K562 (cell line): ENCODE data around the gene PHC1. TPM values are rescaled to one million over a fixed set of nuclear protein-coding genes. Genes with fewer than 3 reads are reported as not detected.
A peak's percentile ranks its signal among the peaks of the same experiment; 100 is the strongest.

ENCODE experiments used
- ARID1B ChIP-seq: fragments of 450-650 bp; IDR thresholded peaks from 2 replicates; pipeline ENCODE4 v1.6.1; 2016; ENCODE audit warnings: antibody characterized with exemption, mild to moderate bottlenecking, inconsistent platforms
- BRD9 ChIP-seq: fragments of 450-650 bp; IDR thresholded peaks from 2 replicates; pipeline ENCODE4 v1.6.1; 2018; ENCODE audit warnings: low read depth; ENCODE audit not compliant: partially characterized antibody
- CBFA2T3 ChIP-seq: fragments of 450-650 bp; IDR thresholded peaks from 2 replicates; pipeline ENCODE4 v1.6.1; 2017
- CBX3 ChIP-seq, 2 experiments: IDR thresholded peaks; 1 replicate in 1 of 2; 2 replicates in 1 of 2; pipeline ENCODE4 v1.6.1; 2012; ENCODE audit warnings: inconsistent platforms in 2 of 2, low read length in 2 of 2, borderline replicate concordance in 1 of 2, control low read depth in 1 of 2
- CREB3 ChIP-seq: fragments of 450-650 bp; conservative IDR thresholded peaks from 2 replicates; pipeline ENCODE4 v1.6.1; 2016; ENCODE audit warnings: missing genetic modification characterization, low read depth, mild to moderate bottlenecking, missing compliant biosample characterization, moderate library complexity
- DPF2 ChIP-seq: fragments of 450-650 bp; IDR thresholded peaks from 2 replicates; pipeline ENCODE4 v1.6.1; 2016
- E2F1 ChIP-seq: sonication (generic); formaldehyde crosslinking; IDR thresholded peaks from 2 replicates; pipeline ENCODE4 v1.8.1; 2023; ENCODE audit warnings: mild to moderate bottlenecking, missing genetic modification reagents, moderate library complexity
- GABPA ChIP-seq: fragments of 200-800 bp; sonication (Bioruptor generic); conservative IDR thresholded peaks from 2 replicates; pipeline ENCODE4 v1.6.1; 2016; ENCODE audit warnings: low read depth, missing genetic modification characterization, missing compliant biosample characterization
- GATAD2A ChIP-seq: fragments of 450-650 bp; IDR thresholded peaks from 2 replicates; pipeline ENCODE4 v1.6.1; 2017
- HDAC1 ChIP-seq, 2 experiments: fragments of 450-650 bp; IDR thresholded peaks; 2 replicates each; pipeline ENCODE4 v1.6.1; 2016 to 2017; ENCODE audit warnings: inconsistent platforms in 1 of 2, mild to moderate bottlenecking in 1 of 2, moderate library complexity in 1 of 2
- LCOR ChIP-seq: sonication (generic); formaldehyde crosslinking; IDR thresholded peaks from 2 replicates; pipeline ENCODE4 v1.8.0; 2022; ENCODE audit warnings: mild to moderate bottlenecking, missing genetic modification reagents
- LEF1 ChIP-seq: fragments of 450-650 bp; IDR thresholded peaks from 2 replicates; pipeline ENCODE4 v1.6.1; 2016; ENCODE audit warnings: mild to moderate bottlenecking
- MAFK ChIP-seq: IDR thresholded peaks from 2 replicates; pipeline ENCODE4 v1.6.1; 2011; ENCODE audit warnings: low read length, improper control_type of control experiment
- MTA1 ChIP-seq: fragments of 450-650 bp; IDR thresholded peaks from 2 replicates; pipeline ENCODE4 v1.6.1; 2017; ENCODE audit warnings: borderline replicate concordance
- MTA3 ChIP-seq: fragments of 450-650 bp; formaldehyde crosslinking; IDR thresholded peaks from 2 replicates; pipeline ENCODE4 v1.6.1; 2017; ENCODE audit warnings: mild to moderate bottlenecking, borderline replicate concordance
- MYC ChIP-seq, 2 experiments: fragments of 250-450 bp in 1 of 2; sonication (Bioruptor Pico) in 1 of 2; IDR thresholded peaks; 2 replicates each; pipeline versions ENCODE4 v1.5.1 to v1.6.1; 2012 to 2021; ENCODE audit warnings: low read depth in 2 of 2, borderline replicate concordance in 1 of 2, improper control_type of control experiment in 1 of 2, low read length in 1 of 2, mild to moderate bottlenecking in 1 of 2, moderate library complexity in 1 of 2
- NBN ChIP-seq: fragments of 450-650 bp; IDR thresholded peaks from 2 replicates; pipeline ENCODE4 v1.6.1; 2016; ENCODE audit warnings: low read depth, mild to moderate bottlenecking
- NCOA6 ChIP-seq: fragments of 450-650 bp; IDR thresholded peaks from 2 replicates; pipeline ENCODE4 v1.6.1; 2017; ENCODE audit warnings: mild to moderate bottlenecking
- NCOR1 ChIP-seq: fragments of 450-650 bp; IDR thresholded peaks from 2 replicates; pipeline ENCODE4 v1.6.1; 2016; ENCODE audit warnings: mild to moderate bottlenecking, moderate library complexity
- NFIC ChIP-seq: fragments of 450-650 bp; IDR thresholded peaks from 2 replicates; pipeline ENCODE4 v1.6.1; 2017; ENCODE audit warnings: mild to moderate bottlenecking, inconsistent platforms
- RUNX1 ChIP-seq: sonication (generic); IDR thresholded peaks from 2 replicates; pipeline ENCODE4 v1.6.1; 2016; ENCODE audit warnings: antibody characterized with exemption, low read depth
- SMAD1 ChIP-seq: fragments of 150-350 bp; IDR thresholded peaks from 2 replicates; pipeline ENCODE4 v1.6.1; 2014; ENCODE audit warnings: low read length, low read depth; ENCODE audit not compliant: partially characterized antibody
- SMARCE1 ChIP-seq: fragments of 450-650 bp; IDR thresholded peaks from 2 replicates; pipeline ENCODE4 v1.7.1; 2016; ENCODE audit warnings: mild to moderate bottlenecking
- SP1 ChIP-seq: sonication (generic); formaldehyde crosslinking; IDR thresholded peaks from 2 replicates; pipeline ENCODE4 v1.8.1; 2022; ENCODE audit warnings: mild to moderate bottlenecking, missing genetic modification reagents
- SUPT5H ChIP-seq: fragments of 450-650 bp; IDR thresholded peaks from 2 replicates; pipeline ENCODE4 v1.6.1; 2016
- TEAD1 ChIP-seq, 2 experiments: fragments of 450-650 bp in 1 of 2; sonication (generic) in 1 of 2; formaldehyde crosslinking; IDR thresholded peaks; 2 replicates each; pipeline versions ENCODE4 v1.4.0 to v1.8.0; 2020 to 2022; ENCODE audit warnings: mild to moderate bottlenecking in 2 of 2, missing genetic modification reagents in 1 of 2
- WHSC1 ChIP-seq: IDR thresholded peaks from one replicate; pipeline ENCODE4 v1.6.1; 2012; ENCODE audit warnings: low read length, control low read depth, inconsistent platforms
- ZNF282 ChIP-seq: sonication (generic); formaldehyde crosslinking; IDR thresholded peaks from 2 replicates; pipeline ENCODE4 v1.8.1; 2023; ENCODE audit warnings: missing genetic modification reagents
- ZNF449 ChIP-seq: fragments of 250-450 bp; sonication (Bioruptor Pico); IDR thresholded peaks from 2 replicates; pipeline ENCODE4 v1.8.0; 2022; ENCODE audit warnings: moderate library complexity, mild to moderate bottlenecking, inconsistent platforms
- ZNF644 ChIP-seq: fragments of 200-800 bp; sonication (Bioruptor generic); IDR thresholded peaks from 2 replicates; pipeline ENCODE4 v1.6.1; 2016; ENCODE audit warnings: low read depth, missing genetic modification characterization, missing compliant biosample characterization
- polyA plus RNA-seq, 8 experiments: library from polyadenylated mRNA; depleted of rRNA in 4 of 8; stranded (reverse) in 5 of 8; unstranded in 3 of 8; fragments of >200 nt; fragmentation: Nextera tagmentation in 2 of 8; fragmentation: Illumina TruSeq in 1 of 8; extraction: Ambion mirVana in 2 of 8; extraction: Trizol in 1 of 8; gene quantifications; 2 replicates each; pipeline versions ENCODE4 v1.2.1 to v1.2.3, GENCODE V29; 2011 to 2014; ENCODE audit warnings: inconsistent platforms in 1 of 8, missing spikeins in 1 of 8
- total RNA-seq, 7 experiments: library from RNA; depleted of rRNA in 6 of 7; stranded (reverse); fragments of >200 nt in 6 of 7; fragmentation: Illumina TruSeq in 2 of 7; extraction: Trizol in 2 of 7; gene quantifications; 2 replicates each; pipeline versions ENCODE4 v1.2.1 to v1.2.3, GENCODE V29; 2011 to 2021; ENCODE audit warnings: low replicate concordance in 1 of 7

The PHC1 gene
- total and polyA plus RNA-seq, 9 of the 15 experiments (the other 6 are each of a cell fraction or from before 2014, with no cell fraction given), result 1.9 to 13.7 (median 6.9) TPM

GRCh38 chr12:8950221-8950527, 35.9 kb downstream of the PHC1 start (continued):
- TF ChIP-seq ZNF282 (CRISPR knock-in tag), result no peak
- TF ChIP-seq BRD9, result peak; percentile 23
- TF ChIP-seq SP1, result peak; percentile 48; the same call in 1 of the 2 replicates
- TF ChIP-seq NBN, result peak; percentile 16; the same call in 1 of the 2 replicates
- TF ChIP-seq MTA3, result 0 out of 2 replicates have a peak, but pooled peaks have one; percentile 8
- TF ChIP-seq MYC (IDR thresholded peaks at IDR 0.05; ENCODE audit: low read depth, low read length), result no peak; the same call in 1 of the 2 replicates
- no peak for TF ChIP-seq MYC (CRISPR knock-in tag; IDR thresholded peaks at IDR 0.05; ENCODE audit: borderline replicate concordance, low read depth)
- no peak for TF ChIP-seq RUNX1
- TF ChIP-seq LEF1, result peak; percentile 12; the same call in 1 of the 2 replicates
- TF ChIP-seq HDAC1 (IDR thresholded peaks at IDR 0.05), result peak in 1 of 2 experiments; percentile 60; a peak in 1 of 4 replicates
- TF ChIP-seq ARID1B, result peak; percentile 42
- TF ChIP-seq WHSC1, result no peak
- TF ChIP-seq MAFK, result no peak; the same call in 1 of the 2 replicates
- TF ChIP-seq CREB3 (tag), result no peak
- peak; percentile 56; the same call in 1 of the 2 replicates for TF ChIP-seq NFIC
- TF ChIP-seq SMARCE1, result peak; percentile 55
- TF ChIP-seq ZNF644 (tag), result peak; percentile 22; the same call in 1 of the 2 replicates
- TF ChIP-seq E2F1 (CRISPR knock-in tag), result 0 out of 2 replicates have a peak, but pooled peaks have one; percentile 1
- 0 out of 2 replicates have a peak, but pooled peaks have one; percentile 60 for TF ChIP-seq LCOR (CRISPR knock-in tag)
- peak; percentile 25; the same call in 1 of the 2 replicates for TF ChIP-seq DPF2
- no peak for TF ChIP-seq SMAD1
- 0 out of 4 replicates have a peak, but pooled peaks of 1 of the 2 experiments have one; percentile 0 for TF ChIP-seq TEAD1 (CRISPR knock-in tag; IDR thresholded peaks at IDR 0.05)
- no peak for TF ChIP-seq ZNF449 (CRISPR knock-in tag)
- TF ChIP-seq MTA1, result peak; percentile 63; the same call in 1 of the 2 replicates
- peak; percentile 44 for TF ChIP-seq NCOA6
- TF ChIP-seq GATAD2A, result 0 out of 2 replicates have a peak, but pooled peaks have one; percentile 18
- TF ChIP-seq GABPA (tag), result peak; percentile 2; the same call in 1 of the 2 replicates
- peak in 1 of 2 experiments; percentile 2; a peak in 1 of 3 replicates for TF ChIP-seq CBX3 (IDR thresholded peaks at IDR 0.05; ENCODE audit: borderline replicate concordance in 1 of 2, low read length in 2 of 2)
- TF ChIP-seq CBFA2T3, result 0 out of 2 replicates have a peak, but pooled peaks have one; percentile 12
- no peak for TF ChIP-seq NCOR1
- TF ChIP-seq SUPT5H, result peak; percentile 3
